ENCODE measurements around the gene DMKN.
A peak's percentile ranks its signal among the peaks of the same experiment; 100 is the strongest.

DMKN gene

DNA sequence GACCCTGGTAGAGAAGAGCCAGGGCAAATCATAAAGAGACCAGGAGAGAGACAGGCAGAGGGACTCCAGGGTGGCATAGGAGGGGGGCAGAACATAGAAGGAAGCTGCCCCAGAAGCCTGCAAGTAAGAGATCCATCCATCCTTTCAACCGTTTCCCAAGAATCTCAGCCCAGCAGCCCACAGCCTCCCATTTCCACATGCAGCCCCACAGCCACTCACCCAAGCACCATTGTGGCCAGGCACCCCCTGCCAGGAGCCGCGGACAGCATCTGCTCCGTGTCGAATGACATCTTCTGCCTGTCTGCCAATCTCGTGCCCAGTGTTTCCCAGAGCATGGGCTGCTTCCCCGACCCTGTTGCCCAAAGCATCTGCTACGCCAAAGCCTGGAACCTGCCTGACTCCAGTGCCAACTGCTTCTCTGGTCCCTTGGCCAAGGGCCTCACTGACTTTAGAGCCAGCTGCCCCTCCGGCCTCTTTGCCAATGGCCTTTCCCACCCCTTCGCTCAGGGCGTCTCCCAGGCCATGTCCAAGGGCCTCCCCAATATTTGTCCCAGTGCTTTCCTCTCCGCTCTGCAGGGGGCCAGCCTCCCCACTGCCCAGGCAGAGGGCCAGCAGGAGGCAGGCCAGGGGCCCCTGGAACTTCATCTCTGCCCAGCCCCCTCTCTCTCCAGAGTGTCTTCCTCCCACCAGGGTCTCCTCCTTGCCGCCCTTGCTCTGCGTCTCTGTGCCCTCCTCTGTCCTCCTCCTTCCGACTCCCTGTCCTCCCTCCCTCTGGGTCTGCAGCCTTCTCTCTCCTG lies 420 bp downstream of the DMKN start:
- TF ChIP-seq, protein P1, sequence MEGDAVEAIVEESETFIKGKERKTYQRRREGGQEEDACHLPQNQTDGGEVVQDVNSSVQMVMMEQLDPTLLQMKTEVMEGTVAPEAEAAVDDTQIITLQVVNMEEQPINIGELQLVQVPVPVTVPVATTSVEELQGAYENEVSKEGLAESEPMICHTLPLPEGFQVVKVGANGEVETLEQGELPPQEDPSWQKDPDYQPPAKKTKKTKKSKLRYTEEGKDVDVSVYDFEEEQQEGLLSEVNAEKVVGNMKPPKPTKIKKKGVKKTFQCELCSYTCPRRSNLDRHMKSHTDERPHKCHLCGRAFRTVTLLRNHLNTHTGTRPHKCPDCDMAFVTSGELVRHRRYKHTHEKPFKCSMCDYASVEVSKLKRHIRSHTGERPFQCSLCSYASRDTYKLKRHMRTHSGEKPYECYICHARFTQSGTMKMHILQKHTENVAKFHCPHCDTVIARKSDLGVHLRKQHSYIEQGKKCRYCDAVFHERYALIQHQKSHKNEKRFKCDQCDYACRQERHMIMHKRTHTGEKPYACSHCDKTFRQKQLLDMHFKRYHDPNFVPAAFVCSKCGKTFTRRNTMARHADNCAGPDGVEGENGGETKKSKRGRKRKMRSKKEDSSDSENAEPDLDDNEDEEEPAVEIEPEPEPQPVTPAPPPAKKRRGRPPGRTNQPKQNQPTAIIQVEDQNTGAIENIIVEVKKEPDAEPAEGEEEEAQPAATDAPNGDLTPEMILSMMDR (IDR thresholded peaks at IDR 0.05; ENCODE audit: low read depth, low read length, missing control alignments) = no peak
- no peak for DNase-seq (ENCODE audit: low read depth)

DNA sequence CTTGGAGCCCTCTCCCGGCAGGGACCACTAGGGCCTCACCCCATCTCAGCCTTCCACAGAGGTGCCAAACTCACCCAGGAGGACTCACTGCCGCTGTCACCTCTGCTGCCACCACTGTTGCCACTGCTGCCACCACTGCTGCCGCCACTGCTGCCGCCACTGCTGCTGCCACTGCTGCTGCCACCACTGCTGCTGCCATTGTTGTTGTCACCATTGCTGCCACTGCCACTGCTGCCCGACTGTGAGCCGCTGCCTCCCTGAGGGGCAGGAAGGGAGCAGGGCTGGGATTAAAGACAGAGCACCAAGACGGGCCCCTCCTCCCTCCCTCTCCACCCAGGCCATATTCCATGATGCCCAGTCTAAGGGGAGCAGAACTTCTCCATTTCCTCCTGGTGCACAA lies 2.1 kb downstream of the DMKN start:
- TF ChIP-seq, protein P1 (IDR thresholded peaks at IDR 0.05; ENCODE audit: low read depth, low read length, missing control alignments) = no peak
- H3K4me3 ChIP-seq (ENCODE audit: low read depth, low read length) = no peak overlapping the region
- DNase-seq (ENCODE audit: low read depth) = no peak

More for the DNA sequence above, 420 bp downstream of the DMKN start:
- H3K4me3 ChIP-seq (ENCODE audit: low read depth, low read length) = no peak overlapping the region

DNA sequence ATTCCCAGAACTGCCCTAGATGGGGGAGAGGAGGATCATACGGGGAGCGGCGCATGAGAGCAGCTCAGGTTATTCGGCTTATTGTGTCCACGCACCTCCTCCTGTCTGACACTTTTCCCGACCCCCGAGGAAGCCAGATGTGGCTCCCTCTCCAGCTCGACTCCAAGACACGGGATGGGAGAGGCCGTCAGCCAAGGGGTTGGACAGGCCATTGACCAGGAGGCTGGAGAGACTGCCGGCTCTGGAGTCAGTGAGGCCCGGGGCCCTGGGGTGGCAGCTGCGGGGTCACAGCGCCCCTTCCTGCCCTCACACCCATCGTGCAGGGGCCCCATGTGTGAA lies 2.9 kb downstream of the DMKN start:
- TF ChIP-seq, protein P1 (IDR thresholded peaks at IDR 0.05; ENCODE audit: low read depth, low read length, missing control alignments) = no peak
- no peak overlapping the region; the same call in none of the 2 replicates for H3K4me3 ChIP-seq (ENCODE audit: low read depth, low read length)
- DNase-seq (ENCODE audit: low read depth) = no peak

DNA sequence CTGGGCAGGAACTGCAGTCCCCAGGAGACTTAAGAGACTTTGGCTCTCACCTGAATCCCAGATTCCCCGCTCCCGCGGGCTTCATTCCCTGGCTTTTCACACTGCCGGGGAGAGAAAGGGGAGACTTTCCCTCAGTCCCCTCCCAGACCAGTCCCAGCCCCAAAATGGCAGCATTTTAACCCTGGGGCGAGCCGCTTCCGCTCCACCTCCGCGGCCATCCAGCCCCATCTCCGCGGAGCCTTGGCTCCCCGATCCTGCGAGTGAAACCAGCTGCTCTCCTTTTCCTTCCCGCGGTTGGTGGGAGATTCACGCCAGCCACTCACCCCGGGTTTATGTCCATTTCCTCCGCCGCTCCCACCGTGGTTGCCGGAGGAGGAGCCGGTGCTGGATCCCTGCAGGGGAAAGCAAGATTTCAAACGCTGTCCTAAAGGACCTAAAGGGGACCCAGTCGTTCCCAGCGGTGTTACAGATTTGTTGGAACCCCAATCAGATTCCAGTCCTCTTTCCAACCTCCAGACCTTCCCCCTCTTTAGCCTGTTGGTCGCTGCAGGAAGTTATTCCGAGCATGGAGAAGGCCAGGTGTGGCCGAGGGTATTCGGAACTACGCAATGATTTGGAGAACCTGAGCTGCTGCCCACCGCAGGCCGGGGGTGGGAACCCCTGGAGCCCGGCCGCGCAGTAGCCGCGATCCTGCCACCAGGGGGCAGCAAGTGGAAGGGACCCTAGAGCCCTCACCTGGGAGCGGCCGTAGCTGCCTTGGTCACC lies 3.4 kb downstream of the DMKN start:
- peak overlapping the region; percentile 58 for H3K4me3 ChIP-seq (ENCODE audit: low read depth, low read length)
- TF ChIP-seq, protein P1 (IDR thresholded peaks at IDR 0.05; ENCODE audit: low read depth, low read length, missing control alignments) = peak; percentile 94
- peak; percentile 18 for DNase-seq (ENCODE audit: low read depth)

DNA sequence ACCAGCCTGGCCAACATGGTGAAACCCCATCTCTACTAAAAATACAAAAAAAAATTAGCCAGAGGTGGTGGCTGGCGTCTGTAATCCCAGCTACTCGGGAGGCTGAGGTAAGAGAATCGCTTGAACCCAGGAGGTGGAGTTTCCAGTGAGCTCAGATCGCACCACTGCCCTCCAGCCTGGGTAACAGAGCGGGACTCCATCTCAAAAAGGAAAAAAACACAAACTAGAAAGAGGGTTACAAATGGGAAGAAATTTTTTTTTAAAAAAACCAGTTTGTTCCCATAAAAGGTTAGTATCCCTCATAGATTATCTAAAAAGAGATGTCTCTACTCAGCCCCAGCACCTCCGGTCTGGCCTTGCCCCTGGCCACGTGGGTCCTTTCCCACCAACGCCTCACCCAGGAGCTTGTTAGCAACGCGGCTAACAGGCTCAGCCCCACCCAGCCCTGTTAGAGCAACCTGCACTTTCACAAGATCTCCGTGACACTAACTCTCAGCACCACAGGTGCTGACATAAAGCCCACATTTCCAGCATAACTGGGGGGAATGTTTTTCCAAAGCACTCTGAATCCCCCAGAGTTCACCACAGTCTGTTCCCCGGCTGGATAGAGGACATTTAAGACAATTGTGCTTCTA lies 4.3 kb downstream of the DMKN start:
- TF ChIP-seq, protein P1 (IDR thresholded peaks at IDR 0.05; ENCODE audit: low read depth, low read length, missing control alignments) = no peak
- peak; percentile 35 for DNase-seq (ENCODE audit: low read depth)
- peak overlapping the region; percentile 58; the same call in 1 of the 2 replicates for H3K4me3 ChIP-seq (ENCODE audit: low read depth, low read length)

DNA sequence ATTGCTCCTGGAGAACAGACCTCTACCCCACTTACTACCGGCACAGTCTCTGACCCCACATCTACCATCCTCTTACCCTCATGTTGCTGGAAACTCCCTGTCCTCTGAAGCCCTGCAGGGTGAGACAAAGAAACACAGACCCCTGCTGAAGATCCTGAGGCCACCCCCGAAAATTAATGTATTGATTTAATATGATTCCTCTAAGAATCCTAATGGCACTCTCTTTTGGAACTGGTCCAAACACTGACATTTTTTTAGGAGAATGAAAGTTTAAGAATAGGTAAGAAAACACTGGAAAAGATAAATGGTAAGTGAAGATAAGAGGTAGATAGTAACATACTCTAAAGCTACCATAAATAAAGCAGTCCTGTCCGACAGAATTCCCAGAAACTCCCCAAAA lies 5.3 kb downstream of the DMKN start:
- no peak overlapping the region for H3K4me3 ChIP-seq (ENCODE audit: low read depth, low read length)
- DNase-seq (ENCODE audit: low read depth) = no peak
- TF ChIP-seq, protein P1 (IDR thresholded peaks at IDR 0.05; ENCODE audit: low read depth, low read length, missing control alignments) = no peak

Measured in GM12864 (cell line).